Naive thymus-derived CD8-positive, alpha-beta T cell (primary cell): ENCODE results near the gene SCAP. TPM values are rescaled to one million over a fixed set of nuclear protein-coding genes. Genes with fewer than 3 reads are reported as not detected.

ENCODE experiments used
- ATAC-seq, 2 donors: fragments of 150-1000 bp; cut with Tn5 transposase in 1 of 2; sonication (Bioruptor Pico), chemical (Tn5 transposase) in 1 of 2; 1 replicate in 1 of 2; 2 replicates in 1 of 2; pipeline ENCODE4 v1.10.0; 2021; ENCODE audit warnings: mild to moderate bottlenecking in 2 of 2, moderate library complexity in 2 of 2
- POLR2A ChIA-PET: fragments of 350-600 bp; sonication (Branson Sonifier 250); formaldehyde crosslinking; loops from one replicate; lab custom pipeline; 2021; ENCODE audit warnings: antibody characterized with exemption; lab: Charles Lee
- DNase-seq, 10 donors: peaks; one replicate each; pipeline versions ENCODE4 v3.0.0 to v3.0.0-alpha.2; 2020 to 2022
- H3K27ac Mint-ChIP-seq, 10 donors: one replicate each; pipeline ENCODE4 v1.8.0; 2020 to 2022; ENCODE audit warnings: mild to moderate bottlenecking in 10 of 10, mixed read lengths in 10 of 10, moderate library complexity in 4 of 10, inconsistent platforms in 1 of 10
- H3K27me3 Mint-ChIP-seq, 5 donors: one replicate each; pipeline ENCODE4 v1.8.0; 2021 to 2022; ENCODE audit warnings: mixed read lengths in 5 of 5
- H3K36me3 Mint-ChIP-seq, 3 donors: one replicate each; pipeline ENCODE4 v1.8.0; 2020 to 2022; ENCODE audit warnings: mixed read lengths in 3 of 3, mild to moderate bottlenecking in 2 of 3, inconsistent platforms in 1 of 3
- H3K4me1 Mint-ChIP-seq, 4 donors: one replicate each; pipeline ENCODE4 v1.8.0; 2021 to 2022; ENCODE audit warnings: mixed read lengths in 4 of 4
- H3K4me3 Mint-ChIP-seq, 10 donors: one replicate each; pipeline ENCODE4 v1.8.0; 2020 to 2022; ENCODE audit warnings: mild to moderate bottlenecking in 10 of 10, mixed read lengths in 10 of 10, moderate library complexity in 6 of 10, inconsistent platforms in 1 of 10
- H3K9me3 Mint-ChIP-seq, 9 donors: one replicate each; pipeline ENCODE4 v1.8.0; 2020 to 2022; ENCODE audit warnings: mixed read lengths in 9 of 9, mild to moderate bottlenecking in 3 of 9, inconsistent platforms in 1 of 9, moderate library complexity in 1 of 9
- polyA plus RNA-seq, 3 donors: library from polyadenylated mRNA; unstranded; fragments of 300-500 nt; fragmentation: Illumina TruSeq; gene quantifications; one replicate each; pipeline ENCODE4 v1.2.3, GENCODE V29; 2021
- total RNA-seq, 8 experiments: library from RNA in 2 of 8; stranded (reverse) in 2 of 8; gene quantifications; one replicate each; pipeline ENCODE4 v1.2.3 and lab custom pipeline; 2021 to 2026

Gene SCAP
- total and polyA plus RNA-seq, 5 experiments from 2014 or later: 32.3 to 95.9 (median 55.7) TPM

DNA sequence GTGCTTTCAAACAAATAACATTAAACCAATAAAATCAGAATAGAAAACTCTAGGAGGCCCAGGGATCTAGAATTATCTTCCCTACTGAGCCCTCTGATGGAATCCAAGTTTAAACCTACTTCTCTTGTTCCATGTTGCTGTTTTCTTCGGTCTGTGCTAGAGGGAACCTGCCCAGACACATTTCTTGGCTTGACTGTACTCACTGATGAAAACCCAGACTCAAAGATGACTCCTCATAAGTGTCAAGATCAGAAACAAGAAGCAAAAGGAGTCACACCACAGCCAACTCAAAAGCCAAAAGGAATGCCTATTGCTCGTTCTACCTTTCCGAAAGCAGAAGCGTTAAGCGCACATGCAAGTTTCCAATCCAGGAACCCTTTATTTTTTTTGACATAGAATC lies 31.6 kb downstream of the SCAP start:
- Mint-ChIP-seq H3K27ac (peak overlapping the region in 6 of 10 donors; percentile 10 to 78 (median 42)), H3K27me3 (no peaks in the 10 kb centered on the region), H3K36me3 (peaks cover 0 to 47% (median 22%) of the 10 kb centered on the region in 3 donors), H3K9me3 (peaks cover 0 to 6% (median 0%) of the 10 kb centered on the region in 9 donors), H3K4me3 (no peak overlapping the region), H3K4me1 (peaks cover 4 to 23% (median 18%) of the 10 kb centered on the region in 4 donors)
- no peak for DNase-seq
- POLR2A ChIA-PET: interaction anchor here (0.7 kb wide), 1 partner anchor 12 kb away, joined by 3 read pairs; no protein-coding TSS in a partner anchor
- ATAC-seq: no peak

DNA sequence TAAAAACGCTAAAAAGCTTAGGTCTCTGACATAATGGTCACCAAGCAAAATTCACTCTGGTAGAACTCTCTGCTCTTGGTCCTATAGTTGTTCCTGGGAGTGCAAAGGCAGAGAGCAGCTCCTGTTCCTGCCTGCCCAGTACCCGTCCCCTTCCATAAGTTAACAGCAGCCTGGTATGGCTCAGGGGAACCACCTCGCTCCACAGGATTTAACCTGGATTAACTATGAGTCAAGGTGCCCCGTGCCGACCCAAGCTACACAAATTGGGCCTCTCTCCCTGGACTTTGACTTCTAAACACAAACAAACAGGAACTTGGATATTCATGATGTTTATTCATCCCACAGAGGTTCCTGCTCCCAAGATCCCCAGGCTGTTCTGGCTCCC lies 32.1 kb downstream of the SCAP start:
- Mint-ChIP-seq H3K4me3 (no peak overlapping the region), H3K9me3 (peaks cover 0 to 2% (median 0%) of the 10 kb centered on the region in 9 donors), H3K4me1 (peaks cover 2 to 24% (median 18%) of the 10 kb centered on the region in 4 donors), H3K36me3 (peaks cover 0 to 52% (median 17%) of the 10 kb centered on the region in 3 donors), H3K27ac (peak overlapping the region in 5 of 10 donors; percentile 43 to 78 (median 53)), H3K27me3 (no peaks in the 10 kb centered on the region)
- POLR2A ChIA-PET: interaction anchor here (0.7 kb wide), 1 partner anchor 11 kb away, joined by 3 read pairs; no protein-coding TSS in a partner anchor
- ATAC-seq: no peak
- no peak for DNase-seq

DNA sequence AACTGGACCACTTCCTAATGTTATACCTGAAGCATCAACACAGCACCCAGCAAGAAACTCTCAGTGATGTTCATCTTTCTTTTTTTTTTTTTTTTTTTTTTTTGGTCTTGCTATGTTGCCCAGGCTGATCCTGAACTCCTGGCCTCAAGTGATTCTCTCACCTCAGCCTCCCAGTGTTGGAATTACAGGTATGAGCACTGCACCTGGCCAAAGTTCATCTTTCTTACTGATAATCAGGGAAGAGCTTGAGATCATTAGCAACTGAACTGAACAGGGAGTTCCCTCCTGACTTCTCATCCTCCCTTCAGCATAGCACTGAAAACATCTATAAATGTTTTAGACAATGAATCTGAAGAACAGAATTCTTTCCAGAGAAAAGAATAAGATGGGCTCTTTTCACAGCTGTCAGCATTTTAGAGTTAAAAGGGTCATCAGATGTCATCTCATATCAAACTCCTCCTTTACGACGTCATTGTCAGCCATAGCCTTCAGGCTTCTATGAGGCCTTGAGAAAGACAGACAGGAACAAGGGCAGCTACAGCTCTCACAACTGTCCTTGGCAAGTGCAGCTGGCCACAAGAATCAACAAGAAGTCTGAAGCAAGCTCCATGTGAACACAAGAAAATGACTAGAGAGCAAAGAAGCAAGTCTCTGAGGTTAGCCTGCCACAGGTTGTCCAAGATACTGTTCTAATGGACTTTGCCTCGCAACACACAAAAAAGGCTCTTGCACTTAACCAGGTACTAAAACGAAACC lies 33.8 kb downstream of the SCAP start:
- Mint-ChIP-seq H3K27me3 (no peaks in the 10 kb centered on the region), H3K9me3 (no peaks in the 10 kb centered on the region), H3K36me3 (peaks cover 4 to 56% (median 12%) of the 10 kb centered on the region in 3 donors), H3K27ac (peak overlapping the region in 5 of 10 donors; percentile 4 to 53 (median 14)), H3K4me1 (peaks cover 2 to 22% (median 15%) of the 10 kb centered on the region in 4 donors), H3K4me3 (no peak overlapping the region)
- ATAC-seq (no peak), DNase-seq (no peak)
- POLR2A ChIA-PET: no interaction called here

DNA sequence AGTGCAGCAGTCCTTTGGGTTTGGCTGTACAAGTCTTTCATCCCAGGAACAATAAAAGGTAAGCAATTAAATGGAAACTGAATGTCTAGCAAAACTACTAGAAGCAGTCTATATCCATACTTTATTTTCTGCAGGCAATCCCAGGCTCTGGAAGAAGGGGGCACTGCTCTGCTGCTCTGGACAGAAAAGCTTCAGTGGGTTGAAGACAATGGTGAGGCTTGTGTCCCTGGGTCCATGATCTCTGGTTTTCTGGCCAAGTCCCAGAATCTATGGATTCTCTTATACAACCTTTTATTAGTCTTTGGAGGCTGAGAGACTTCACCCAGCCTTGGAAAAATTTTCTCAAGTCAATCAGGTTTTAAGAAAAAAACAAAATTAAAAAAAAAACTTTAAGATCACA lies 35.6 kb downstream of the SCAP start:
- Mint-ChIP-seq H3K4me1 (peaks cover 2 to 22% (median 13%) of the 10 kb centered on the region in 4 donors), H3K27me3 (no peaks in the 10 kb centered on the region), H3K9me3 (no peaks in the 10 kb centered on the region), H3K27ac (peak overlapping the region in 1 of 10 donors; percentile 49), H3K36me3 (peaks cover 4 to 67% (median 12%) of the 10 kb centered on the region in 3 donors), H3K4me3 (no peak overlapping the region)
- POLR2A ChIA-PET: no interaction called here
- DNase-seq (no peak), ATAC-seq (no peak)

DNA sequence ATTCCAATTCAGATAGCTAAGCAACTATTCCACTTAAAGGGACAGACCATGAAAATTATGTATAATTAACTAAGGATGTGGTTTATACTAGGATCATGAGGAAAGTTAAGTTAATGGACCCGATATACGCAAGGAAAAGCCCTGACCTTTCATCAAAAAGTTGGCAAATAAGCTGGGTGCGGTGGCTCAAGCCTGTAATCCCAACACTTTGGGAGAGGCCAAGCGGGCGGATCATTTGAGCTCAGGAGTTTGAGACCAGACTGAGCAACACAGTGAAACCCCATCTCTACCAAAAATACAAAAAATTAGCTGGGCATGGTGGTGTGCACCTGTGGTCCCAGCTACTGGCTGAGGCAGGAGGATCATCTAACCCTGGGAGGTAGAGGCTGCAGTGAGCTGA lies 39.6 kb downstream of the SCAP start:
- Mint-ChIP-seq H3K27me3 (no peaks in the 10 kb centered on the region), H3K4me3 (no peak overlapping the region), H3K36me3 (peaks cover 4 to 81% (median 13%) of the 10 kb centered on the region in 3 donors), H3K27ac (no peak overlapping the region), H3K9me3 (no peaks in the 10 kb centered on the region), H3K4me1 (peaks cover 0 to 3% (median 0%) of the 10 kb centered on the region in 4 donors)
- no peak for ATAC-seq
- DNase-seq: no peak
- POLR2A ChIA-PET: no interaction called here

DNA sequence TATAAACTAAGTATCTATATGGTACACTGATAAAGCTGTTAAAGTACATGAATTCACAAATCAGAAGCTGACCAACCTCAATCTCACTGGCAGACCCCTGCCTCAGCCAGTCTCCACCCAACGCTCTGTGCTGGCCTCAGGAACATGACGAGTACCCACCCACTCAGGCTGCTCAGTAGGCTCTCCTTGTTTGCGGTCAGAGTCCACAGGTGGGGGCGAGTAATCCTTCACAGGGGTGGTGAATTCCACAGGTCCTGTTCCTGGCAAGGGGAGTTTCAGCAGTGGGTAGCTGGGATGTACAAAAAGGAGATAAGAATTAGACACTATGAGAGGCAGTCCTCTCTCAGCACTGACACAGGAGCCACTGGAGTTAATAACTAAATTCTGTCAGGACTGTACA lies 40.9 kb downstream of the SCAP start:
- Mint-ChIP-seq H3K27ac (peak overlapping the region in 1 of 10 donors; percentile 43), H3K4me1 (peaks cover 0 to 4% (median 2%) of the 10 kb centered on the region in 4 donors), H3K27me3 (no peaks in the 10 kb centered on the region), H3K36me3 (peaks cover 4 to 76% (median 10%) of the 10 kb centered on the region in 3 donors), H3K9me3 (no peaks in the 10 kb centered on the region), H3K4me3 (no peak overlapping the region)
- ATAC-seq (no peak), DNase-seq (no peak)
- POLR2A ChIA-PET: interaction anchor here (0.6 kb wide), 1 partner anchor 30 kb away, joined by 5 read pairs; no protein-coding TSS in a partner anchor

DNA sequence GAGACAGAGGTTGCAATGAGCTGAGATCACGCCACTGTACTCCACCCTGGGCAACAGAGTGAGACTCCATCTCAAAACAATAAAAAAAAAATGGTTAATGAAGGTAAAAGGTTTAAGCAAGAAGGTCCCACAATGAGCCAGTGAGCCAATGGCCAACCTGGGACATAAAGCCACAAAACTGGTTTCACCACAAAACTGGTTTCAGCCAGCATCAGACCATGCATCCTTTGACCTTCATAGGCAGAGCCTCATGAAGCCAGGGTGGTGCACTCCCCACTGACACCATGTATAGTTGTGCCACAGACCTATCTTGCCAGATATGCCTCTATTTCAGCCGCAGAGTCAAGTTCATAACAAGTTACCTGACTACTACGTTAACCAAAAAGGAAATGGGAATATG lies 41.9 kb downstream of the SCAP start:
- no peak overlapping the region for H3K4me3 Mint-ChIP-seq
- no peak for ATAC-seq
- H3K27me3 Mint-ChIP-seq: no peaks in the 10 kb centered on the region
- H3K36me3 Mint-ChIP-seq: peaks cover 4 to 71% (median 8%) of the 10 kb centered on the region in 3 donors
- POLR2A ChIA-PET: no interaction called here
- DNase-seq: no peak
- H3K9me3 Mint-ChIP-seq: no peaks in the 10 kb centered on the region
- no peak overlapping the region for H3K27ac Mint-ChIP-seq
- peaks cover 0 to 7% (median under 1%) of the 10 kb centered on the region in 4 donors for H3K4me1 Mint-ChIP-seq

DNA sequence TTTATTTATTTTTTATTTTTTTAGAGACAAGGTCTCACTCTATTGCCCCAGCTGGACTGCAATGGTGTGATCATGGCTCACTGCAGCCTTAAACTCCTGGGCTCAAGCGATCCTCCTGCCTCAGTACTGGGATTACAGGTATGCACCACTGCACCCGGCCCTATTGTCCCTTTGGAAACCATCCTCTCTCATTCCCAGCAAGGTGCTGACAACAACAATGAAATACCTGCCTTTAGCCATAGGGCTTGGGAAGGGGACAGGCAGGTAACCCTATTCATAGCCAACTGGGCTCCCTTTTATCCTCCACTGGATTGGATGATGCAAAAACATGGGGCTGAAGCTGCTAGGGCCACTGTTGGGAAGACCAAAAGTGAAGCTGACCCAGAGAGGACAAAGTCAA lies 43.1 kb downstream of the SCAP start:
- no peak for ATAC-seq
- POLR2A ChIA-PET: interaction anchor here (1.2 kb wide), 1 partner anchor 11 kb away, joined by 3 read pairs; no protein-coding TSS in a partner anchor
- H3K27ac Mint-ChIP-seq: no peak overlapping the region

DNA sequence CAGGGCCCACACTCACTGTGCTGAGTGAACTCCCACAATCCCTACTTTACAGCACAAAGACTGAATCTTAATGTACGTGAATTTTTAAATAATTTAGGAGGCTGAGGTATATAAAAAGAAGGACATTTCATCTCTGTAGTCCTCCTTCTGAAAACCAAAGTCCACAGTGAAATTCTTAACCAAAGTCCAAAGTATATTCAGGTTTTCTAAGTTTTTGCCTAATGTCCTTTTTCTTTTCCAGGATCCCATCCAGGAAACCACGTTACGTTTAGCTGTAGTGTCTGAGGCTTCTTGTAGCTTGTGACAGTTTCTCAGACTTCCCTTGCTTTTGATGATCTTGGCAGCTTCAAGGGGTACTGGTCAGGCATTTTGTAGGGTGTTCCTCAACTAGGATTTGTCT lies 44.5 kb downstream of the SCAP start:
- no peak for DNase-seq
- ATAC-seq: no peak
- peaks cover 0 to 7% (median 0%) of the 10 kb centered on the region in 4 donors for H3K4me1 Mint-ChIP-seq
- peak overlapping the region in 2 of 10 donors; percentile 67 to 77 for H3K27ac Mint-ChIP-seq
- no peaks in the 10 kb centered on the region for H3K9me3 Mint-ChIP-seq
- H3K27me3 Mint-ChIP-seq: no peaks in the 10 kb centered on the region
- POLR2A ChIA-PET: no interaction called here
- H3K36me3 Mint-ChIP-seq: peaks cover 0 to 63% (median 9%) of the 10 kb centered on the region in 3 donors
- no peak overlapping the region for H3K4me3 Mint-ChIP-seq

More for the DNA sequence above, 43.1 kb downstream of the SCAP start:
- Mint-ChIP-seq H3K4me3 (no peak overlapping the region), H3K36me3 (peaks cover 0 to 65% (median 9%) of the 10 kb centered on the region in 3 donors), H3K27me3 (no peaks in the 10 kb centered on the region), H3K4me1 (peaks cover 0 to 7% (median 0%) of the 10 kb centered on the region in 4 donors), H3K9me3 (no peaks in the 10 kb centered on the region)
- no peak for DNase-seq

DNA sequence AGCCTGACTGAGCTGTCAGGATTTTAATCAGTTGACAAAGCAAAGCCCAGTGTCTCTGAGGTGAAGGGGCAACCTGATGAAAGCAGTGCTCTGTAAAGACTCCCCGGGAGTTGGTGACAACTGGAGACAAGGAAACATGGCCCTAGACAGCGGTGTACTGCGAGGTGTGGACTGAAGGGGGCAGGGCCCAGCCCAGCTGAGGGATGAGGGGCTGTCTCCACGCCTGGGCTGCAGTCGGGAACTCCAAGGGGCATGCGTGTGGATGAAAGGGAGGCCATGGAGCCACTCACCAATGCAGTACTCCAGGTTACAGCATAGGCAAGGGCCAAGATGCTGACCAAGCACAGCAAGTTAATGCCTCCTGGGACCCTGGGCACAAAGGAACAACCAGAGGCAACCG lies 45.1 kb downstream of the SCAP start:
- Mint-ChIP-seq H3K36me3 (peaks cover 0 to 61% (median 12%) of the 10 kb centered on the region in 3 donors), H3K4me3 (no peak overlapping the region), H3K9me3 (no peaks in the 10 kb centered on the region), H3K4me1 (peaks cover 0 to 7% (median 0%) of the 10 kb centered on the region in 4 donors), H3K27me3 (no peaks in the 10 kb centered on the region), H3K27ac (peak overlapping the region in 5 of 10 donors; percentile 2 to 77 (median 63))
- ATAC-seq: no peak
- POLR2A ChIA-PET: no interaction called here
- DNase-seq: no peak

DNA sequence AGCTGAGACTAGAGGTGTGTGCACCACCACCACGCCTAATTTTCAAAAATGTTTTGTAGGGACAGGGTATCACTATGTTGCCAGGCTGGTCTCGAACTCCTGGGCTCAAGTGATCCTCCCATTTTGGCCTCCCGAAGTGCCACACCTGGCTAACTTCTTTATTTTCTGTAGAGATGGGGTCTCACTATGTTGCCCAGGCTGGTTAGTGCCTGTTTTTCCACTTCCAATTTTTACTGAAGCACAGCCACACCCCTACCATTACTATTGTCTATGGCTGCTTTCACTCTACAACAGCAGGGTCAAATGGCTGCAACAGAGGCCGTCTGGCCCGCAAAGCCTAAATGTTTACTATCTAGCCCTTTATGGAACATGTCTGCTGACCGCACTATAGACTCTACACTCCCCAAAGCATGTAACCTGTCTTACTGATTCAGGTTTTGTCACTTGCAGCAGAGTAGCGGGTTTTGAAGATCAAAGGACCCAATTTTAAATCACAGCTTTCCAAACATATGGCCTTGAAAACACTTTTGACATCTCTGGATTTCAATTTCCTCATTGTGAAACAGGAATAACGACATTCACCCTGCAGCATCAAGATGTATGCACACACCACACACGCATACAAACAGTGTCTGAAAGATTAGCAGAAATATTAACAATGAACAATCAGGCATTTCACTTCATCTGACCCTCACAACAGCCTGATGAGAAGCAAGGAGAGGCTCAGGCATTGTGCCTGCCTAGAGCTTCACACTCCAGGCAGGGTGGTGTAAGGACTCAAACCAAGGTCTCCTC lies 46.1 kb downstream of the SCAP start:
- DNase-seq (no peak), ATAC-seq (no peak)
- H3K4me3 Mint-ChIP-seq: no peak overlapping the region
- POLR2A ChIA-PET: no interaction called here
- peaks cover 0 to 7% (median 0%) of the 10 kb centered on the region in 4 donors for H3K4me1 Mint-ChIP-seq
- peak overlapping the region in 8 of 10 donors; percentile 2 to 77 (median 37) for H3K27ac Mint-ChIP-seq
- no peaks in the 10 kb centered on the region for H3K27me3 Mint-ChIP-seq
- no peaks in the 10 kb centered on the region for H3K9me3 Mint-ChIP-seq
- peaks cover 6 to 63% (median 12%) of the 10 kb centered on the region in 3 donors for H3K36me3 Mint-ChIP-seq

DNA sequence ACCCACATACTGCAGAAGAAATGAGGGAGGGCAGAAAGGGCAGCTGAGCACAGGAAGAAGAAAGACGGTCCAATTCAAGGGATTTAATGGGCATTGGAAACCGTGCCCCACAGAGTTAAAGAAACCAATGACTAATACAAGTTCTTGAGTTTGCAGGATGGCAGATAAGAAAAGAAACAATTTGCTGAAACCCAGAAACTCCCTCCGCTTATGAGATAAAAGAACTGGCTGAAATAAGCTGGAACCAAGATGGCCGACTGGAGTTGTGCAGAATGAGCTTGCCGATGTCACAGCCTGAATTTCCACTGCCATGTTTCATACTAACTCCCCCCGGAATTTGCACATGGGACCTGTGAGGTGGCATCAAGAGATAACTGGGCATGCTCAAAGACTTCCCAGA lies 47.1 kb downstream of the SCAP start:
- Mint-ChIP-seq H3K9me3 (no peaks in the 10 kb centered on the region), H3K4me3 (no peak overlapping the region), H3K36me3 (peaks cover 6 to 56% (median 8%) of the 10 kb centered on the region in 3 donors), H3K27me3 (no peaks in the 10 kb centered on the region), H3K27ac (peak overlapping the region in 5 of 10 donors; percentile 36 to 72 (median 68)), H3K4me1 (peaks cover 0 to 8% (median 0%) of the 10 kb centered on the region in 4 donors)
- DNase-seq (no peak), ATAC-seq (no peak)
- POLR2A ChIA-PET: no interaction called here
